ENCODE data around the gene HOXD9. TPM values are rescaled to one million over a fixed set of nuclear protein-coding genes. Genes with fewer than 3 reads are reported as not detected.
A peak's percentile ranks its signal among the peaks of the same experiment; 100 is the strongest.

Gene HOXD9
- total RNA-seq, 2 experiments from 2014 or later, result not detected

DNA sequence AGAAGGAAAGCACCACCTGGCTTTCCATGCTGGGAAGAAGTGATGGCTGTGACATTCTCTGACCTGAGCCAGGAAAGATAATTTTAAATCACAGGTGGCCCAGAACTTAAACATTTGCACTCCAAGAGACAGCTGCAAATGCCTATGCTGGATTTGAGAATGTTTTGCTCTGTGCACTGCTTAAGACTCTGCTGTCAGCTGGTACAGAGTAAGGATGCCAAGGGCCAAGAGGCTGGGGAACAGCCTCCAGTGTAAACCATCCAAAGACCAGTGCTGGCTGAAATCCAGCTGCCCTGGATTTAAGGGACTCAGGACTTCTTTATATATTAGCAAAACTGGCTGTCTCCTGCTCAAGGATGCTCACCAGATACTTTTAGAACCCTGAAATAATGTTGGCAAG lies 10.9 kb downstream of the HOXD9 start:
- CTCF ChIA-PET, result interaction anchor here (0.6 to 2.9 kb wide), 3 partner anchors 17 to 322 kb away, joined by 3 to 11 read pairs (median 3); no protein-coding TSS in a partner anchor
- H3K9me3 Mint-ChIP-seq, result peaks cover 2% of the 10 kb centered on the region
- peaks cover 2% of the 10 kb centered on the region for H3K36me3 Mint-ChIP-seq (ENCODE audit: low read depth)
- H3K4me3 Mint-ChIP-seq, result no peak overlapping the region
- peaks cover 27% of the 10 kb centered on the region for H3K4me1 Mint-ChIP-seq (ENCODE audit: low read depth)
- peaks cover 79% of the 10 kb centered on the region for H3K27me3 Mint-ChIP-seq (ENCODE audit: low read depth)
- DNase-seq, result no peak
- intact Hi-C loops (cut with micrococcal nuclease), result loop anchor here (2.0 to 5.0 kb wide), 2 partner anchors 25 to 39 kb away; no protein-coding TSS in a partner anchor
- no peak overlapping the region for H3K27ac Mint-ChIP-seq

DNA sequence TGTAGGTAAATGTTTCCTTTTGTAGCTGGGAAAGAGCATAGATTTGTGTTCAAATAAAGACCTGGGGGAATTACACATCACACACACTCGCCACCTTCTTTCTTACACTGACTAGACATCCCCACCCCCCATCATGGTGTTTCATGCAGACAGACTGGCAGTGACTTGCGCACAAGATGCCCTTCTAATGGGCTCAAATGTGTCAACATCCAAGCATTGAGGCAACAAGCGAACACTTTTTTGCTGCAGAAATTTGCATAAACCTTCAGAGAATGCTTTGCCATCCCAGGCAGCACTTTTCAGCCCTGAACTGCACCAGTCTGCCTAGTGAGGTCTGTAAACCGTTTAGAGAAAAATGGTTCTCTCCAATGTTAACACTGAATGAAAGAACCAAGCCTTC lies 11.5 kb downstream of the HOXD9 start:
- CTCF ChIA-PET, result interaction anchor here (0.6 to 2.9 kb wide), 2 partner anchors 17 to 321 kb away, joined by 3 to 11 read pairs; no protein-coding TSS in a partner anchor
- Mint-ChIP-seq H3K9me3 (peaks cover 5% of the 10 kb centered on the region), H3K36me3 (ENCODE audit: low read depth) (peaks cover 3% of the 10 kb centered on the region), H3K4me3 (no peak overlapping the region), H3K27ac (no peak overlapping the region), H3K27me3 (ENCODE audit: low read depth) (peaks cover 81% of the 10 kb centered on the region), H3K4me1 (ENCODE audit: low read depth) (peaks cover 24% of the 10 kb centered on the region)
- intact Hi-C loops (cut with micrococcal nuclease), result loop anchor here (5.0 kb wide), 1 partner anchor 38 kb away; no protein-coding TSS in a partner anchor
- no peak for DNase-seq

DNA sequence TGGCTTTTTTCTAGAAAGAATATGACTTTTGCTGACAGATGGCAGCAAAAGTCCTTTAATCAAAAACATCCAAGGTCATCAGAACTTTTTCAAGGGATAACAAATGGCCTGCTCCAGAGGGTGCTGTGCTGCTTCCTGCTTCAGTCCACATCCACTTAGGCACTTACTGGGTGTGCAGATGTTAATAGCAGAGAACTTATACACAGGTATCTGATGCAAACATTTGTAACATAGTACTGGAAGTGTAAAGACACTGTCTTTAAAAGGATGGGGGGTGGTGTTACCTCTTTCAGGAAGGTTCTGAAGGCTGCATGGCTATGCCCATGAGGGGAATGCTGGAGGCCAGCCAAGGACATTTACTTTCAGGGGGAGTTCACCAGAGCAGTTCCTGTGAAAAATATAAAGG lies 12.5 kb downstream of the HOXD9 start:
- Mint-ChIP-seq H3K4me3 (no peak overlapping the region), H3K9me3 (peaks cover 5% of the 10 kb centered on the region), H3K4me1 (ENCODE audit: low read depth) (peaks cover 29% of the 10 kb centered on the region), H3K27me3 (ENCODE audit: low read depth) (peaks cover 87% of the 10 kb centered on the region), H3K27ac (no peak overlapping the region), H3K36me3 (ENCODE audit: low read depth) (peaks cover 3% of the 10 kb centered on the region)
- DNase-seq, result no peak
- CTCF ChIA-PET, result no interaction called here
- intact Hi-C loops (cut with micrococcal nuclease), result no loop called here

DNA sequence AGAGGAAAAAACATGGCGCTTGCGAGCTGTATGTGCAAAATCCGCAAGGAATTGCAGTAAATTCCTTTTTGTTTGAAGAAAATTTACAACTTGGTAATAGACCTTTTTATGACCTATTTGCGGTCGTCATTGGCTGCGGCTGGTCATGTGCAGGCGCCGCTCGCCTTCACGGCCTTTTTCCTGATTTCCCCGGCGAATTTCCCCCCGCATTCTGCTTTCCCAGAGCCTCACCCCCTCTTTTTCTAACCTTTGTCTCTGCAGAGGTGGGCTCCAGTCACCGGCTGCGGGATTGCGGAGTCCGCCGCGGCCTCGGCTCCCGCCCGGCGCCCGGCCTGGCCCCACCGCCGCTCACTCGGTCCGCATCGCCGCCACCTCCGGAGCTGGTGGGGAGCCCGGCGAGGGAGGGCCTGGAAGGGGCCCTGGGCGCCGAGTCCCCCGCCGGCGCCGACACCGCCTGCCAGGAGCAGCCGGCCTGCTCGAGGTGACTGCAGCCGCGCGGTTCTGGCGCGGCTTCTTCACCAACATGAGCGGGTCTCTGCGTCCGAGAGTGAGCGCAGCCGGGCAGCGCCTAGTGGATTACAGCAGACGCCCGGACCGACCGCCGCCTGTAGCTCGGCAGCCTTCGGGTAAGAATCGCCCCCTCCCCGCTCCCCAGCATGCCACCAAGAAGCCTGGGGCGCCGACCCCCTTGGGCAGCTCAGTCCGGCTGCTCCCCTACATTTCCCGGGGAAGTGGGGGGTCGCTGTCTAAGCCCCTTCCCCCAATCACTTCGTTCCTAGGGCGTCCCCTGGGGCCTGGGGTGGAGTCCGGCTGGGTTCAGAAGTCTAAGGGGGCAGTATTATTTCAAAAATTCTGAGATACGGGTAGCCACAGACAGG lies 14.1 kb downstream of the HOXD9 start:
- intact Hi-C loops (cut with micrococcal nuclease), result no loop called here
- peaks cover 32% of the 10 kb centered on the region for H3K4me1 Mint-ChIP-seq (ENCODE audit: low read depth)
- peaks cover 3% of the 10 kb centered on the region for H3K36me3 Mint-ChIP-seq (ENCODE audit: low read depth)
- CTCF ChIA-PET, result interaction anchor here (0.7 to 4.0 kb wide), 3 partner anchors 9 to 515 kb away, joined by 3 to 24 read pairs (median 3); no protein-coding TSS in a partner anchor
- H3K27ac Mint-ChIP-seq, result no peak overlapping the region
- H3K4me3 Mint-ChIP-seq, result peak overlapping the region; percentile 36
- H3K27me3 Mint-ChIP-seq (ENCODE audit: low read depth), result peaks cover 85% of the 10 kb centered on the region
- DNase-seq, result no peak
- H3K9me3 Mint-ChIP-seq, result peaks cover 5% of the 10 kb centered on the region

DNA sequence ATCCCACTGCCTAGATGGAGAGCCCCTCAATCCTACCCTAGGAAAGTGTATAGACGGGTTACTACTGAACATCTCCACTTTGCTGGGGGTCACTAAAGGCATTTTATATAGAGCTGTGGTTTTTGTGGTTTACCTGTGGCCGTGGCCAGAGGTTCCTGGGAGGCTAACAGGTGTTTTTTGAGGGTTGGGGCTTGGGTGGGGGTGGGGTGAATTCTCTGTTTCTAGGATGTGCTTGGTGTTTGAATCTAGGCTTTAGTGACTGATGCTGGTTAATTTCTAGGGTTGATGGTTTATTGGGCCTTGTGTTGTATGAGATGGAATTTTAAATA lies 14.7 kb downstream of the HOXD9 start:
- Mint-ChIP-seq H3K27me3 (ENCODE audit: low read depth) (peaks cover 87% of the 10 kb centered on the region), H3K4me3 (no peak overlapping the region)
- CTCF ChIA-PET, result interaction anchor here (0.8 to 5.3 kb wide), 3 partner anchors 10 to 317 kb away, joined by 3 to 93 read pairs (median 24); no protein-coding TSS in a partner anchor

DNA sequence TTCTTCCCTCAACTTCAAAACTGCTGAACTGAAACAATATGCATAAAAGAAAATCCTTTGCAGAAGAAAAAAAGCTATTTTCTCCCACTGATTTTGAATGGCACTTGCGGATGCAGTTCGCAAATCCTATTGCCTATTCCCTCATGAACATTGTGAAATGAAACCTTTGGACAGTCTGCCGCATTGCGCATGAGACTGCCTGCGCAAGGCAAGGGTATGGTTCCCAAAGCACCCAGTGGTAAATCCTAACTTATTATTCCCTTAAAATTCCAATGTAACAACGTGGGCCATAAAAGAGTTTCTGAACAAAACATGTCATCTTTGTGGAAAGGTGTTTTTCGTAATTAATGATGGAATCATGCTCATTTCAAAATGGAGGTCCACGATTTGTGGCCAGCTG lies 15.4 kb downstream of the HOXD9 start:
- no peak for DNase-seq
- intact Hi-C loops (cut with micrococcal nuclease), result loop anchor here (1.0 kb wide), 1 partner anchor 8 kb away; no protein-coding TSS in a partner anchor
- Mint-ChIP-seq H3K4me3 (no peak overlapping the region), H3K36me3 (ENCODE audit: low read depth) (peaks cover 3% of the 10 kb centered on the region), H3K4me1 (ENCODE audit: low read depth) (peaks cover 26% of the 10 kb centered on the region), H3K27ac (no peak overlapping the region), H3K27me3 (ENCODE audit: low read depth) (peaks cover 86% of the 10 kb centered on the region), H3K9me3 (peaks cover 5% of the 10 kb centered on the region)
- CTCF ChIA-PET, result interaction anchor here (0.6 to 5.3 kb wide), 6 partner anchors 11 to 416 kb away, joined by 4 to 93 read pairs (median 9); no protein-coding TSS in a partner anchor

More for the DNA sequence above, 14.7 kb downstream of the HOXD9 start:
- Mint-ChIP-seq H3K9me3 (peaks cover 5% of the 10 kb centered on the region), H3K27ac (no peak overlapping the region), H3K4me1 (ENCODE audit: low read depth) (peaks cover 29% of the 10 kb centered on the region), H3K36me3 (ENCODE audit: low read depth) (peaks cover 3% of the 10 kb centered on the region)
- intact Hi-C loops (cut with micrococcal nuclease), result no loop called here
- no peak for DNase-seq

DNA sequence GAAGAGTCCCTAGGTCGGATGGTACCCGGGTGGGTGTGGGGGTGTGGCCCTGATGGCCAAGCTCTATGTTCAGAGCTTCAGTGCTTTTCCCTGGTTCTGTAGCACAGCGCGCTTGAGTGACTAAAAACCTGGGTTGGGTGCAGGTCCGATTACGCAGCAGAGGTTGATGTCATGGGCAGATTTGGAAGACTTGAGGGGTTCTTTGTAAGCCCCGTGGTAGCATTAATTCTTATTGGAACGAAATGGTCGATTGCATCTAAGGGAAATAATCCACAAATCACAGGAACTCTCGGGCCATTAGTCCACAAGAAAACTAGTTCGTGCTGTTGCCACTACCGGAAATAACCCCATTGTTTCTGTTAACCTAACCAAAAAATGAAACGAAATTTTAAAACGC lies 16.0 kb downstream of the HOXD9 start:
- no peak for DNase-seq
- CTCF ChIA-PET, result interaction anchor here (0.9 to 5.3 kb wide), 8 partner anchors 9 to 416 kb away, joined by 3 to 93 read pairs (median 7); no protein-coding TSS in a partner anchor
- intact Hi-C loops (cut with micrococcal nuclease), result loop anchor here (1.0 kb wide), 1 partner anchor 8 kb away; no protein-coding TSS in a partner anchor
- Mint-ChIP-seq H3K9me3 (peaks cover 5% of the 10 kb centered on the region), H3K36me3 (ENCODE audit: low read depth) (peaks cover 3% of the 10 kb centered on the region), H3K4me1 (ENCODE audit: low read depth) (peaks cover 26% of the 10 kb centered on the region), H3K4me3 (no peak overlapping the region), H3K27ac (no peak overlapping the region), H3K27me3 (ENCODE audit: low read depth) (peaks cover 86% of the 10 kb centered on the region)

DNA sequence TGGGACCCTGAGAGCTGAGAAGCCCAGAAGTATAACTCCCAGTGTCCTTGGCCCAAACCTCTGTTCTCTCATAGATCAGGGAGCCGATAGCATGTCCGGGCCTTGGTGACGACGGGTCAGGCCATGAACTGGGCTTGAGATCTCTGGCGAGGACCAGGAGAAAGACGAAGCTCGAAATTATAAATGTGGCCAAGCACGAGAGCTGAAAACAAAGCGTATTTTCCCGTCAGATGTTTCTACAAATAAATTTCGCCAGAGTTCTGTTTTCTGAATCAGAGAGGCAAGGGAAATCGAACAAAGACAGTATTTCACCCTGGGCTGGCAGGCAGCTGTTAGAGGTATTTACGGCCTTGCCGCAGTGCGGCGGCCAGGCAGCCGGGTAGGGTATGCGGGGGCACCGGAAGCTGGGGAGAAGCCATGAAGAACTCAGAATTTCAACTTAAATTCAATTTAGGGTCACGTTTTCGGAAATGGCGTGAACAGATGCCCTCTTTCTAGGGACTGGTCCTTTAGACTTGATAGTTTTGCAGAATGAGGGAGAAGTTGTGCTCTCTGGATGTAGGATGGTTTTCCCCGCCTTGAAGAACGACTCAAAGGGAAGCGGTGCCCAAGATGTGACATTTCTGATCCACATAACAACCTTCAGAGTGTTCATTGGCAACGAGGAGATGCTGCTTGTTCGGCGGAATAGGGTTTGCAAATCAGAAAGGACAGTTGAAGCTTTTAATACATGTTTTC lies 16.6 kb downstream of the HOXD9 start:
- peaks cover 3% of the 10 kb centered on the region for H3K36me3 Mint-ChIP-seq (ENCODE audit: low read depth)
- DNase-seq, result no peak
- H3K27me3 Mint-ChIP-seq (ENCODE audit: low read depth), result peaks cover 85% of the 10 kb centered on the region
- CTCF ChIA-PET, result interaction anchor here (0.7 to 5.3 kb wide), 13 partner anchors 9 to 515 kb away, joined by 3 to 93 read pairs (median 5); no protein-coding TSS in a partner anchor
- no peak overlapping the region for H3K27ac Mint-ChIP-seq
- H3K4me1 Mint-ChIP-seq (ENCODE audit: low read depth), result peaks cover 26% of the 10 kb centered on the region
- no peak overlapping the region for H3K4me3 Mint-ChIP-seq
- intact Hi-C loops (cut with micrococcal nuclease), result loop anchor here (1.0 kb wide), 1 partner anchor 9 kb away; no protein-coding TSS in a partner anchor
- peaks cover 5% of the 10 kb centered on the region for H3K9me3 Mint-ChIP-seq

DNA sequence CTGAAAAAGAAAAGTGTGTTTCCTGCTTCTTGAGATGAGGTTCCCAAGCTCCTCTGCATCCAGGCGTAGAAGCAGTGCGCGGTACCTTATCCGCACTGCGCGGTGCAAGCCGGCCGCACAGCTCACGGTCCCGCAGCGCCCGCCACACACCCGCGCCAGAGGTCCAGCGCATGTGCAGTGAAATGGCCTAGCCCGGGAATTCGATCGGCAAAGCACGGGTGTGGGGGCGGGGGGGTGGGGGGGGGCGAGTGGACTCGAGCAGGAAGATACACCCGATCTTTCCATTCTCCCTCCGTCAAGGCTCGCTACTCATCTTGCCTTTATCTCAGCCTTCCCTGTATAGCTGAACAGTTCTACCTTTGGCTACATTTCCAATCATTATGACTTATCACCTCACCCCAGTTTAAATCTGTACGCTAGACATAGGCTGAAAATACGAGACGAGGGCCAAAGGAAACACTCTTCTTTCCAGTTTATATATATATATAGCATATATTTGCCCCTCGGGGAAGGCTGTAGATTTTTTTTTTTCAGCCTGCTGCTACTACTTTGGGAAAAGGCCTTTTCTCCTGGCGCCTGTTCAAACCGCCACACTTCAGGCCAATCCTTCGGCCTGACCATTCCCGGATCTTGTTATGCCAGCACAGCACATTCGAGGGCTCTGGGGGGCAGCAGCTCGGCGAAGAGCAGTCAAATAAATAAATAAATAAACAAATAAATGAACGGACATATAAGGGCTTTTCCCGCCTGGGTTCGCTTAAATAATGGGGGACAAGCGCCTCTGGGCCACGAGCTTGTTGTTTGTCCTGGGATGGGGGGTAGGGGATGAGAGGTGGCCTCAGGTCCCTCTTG lies 17.4 kb downstream of the HOXD9 start:
- H3K27ac Mint-ChIP-seq, result no peak overlapping the region
- peaks cover 83% of the 10 kb centered on the region for H3K27me3 Mint-ChIP-seq (ENCODE audit: low read depth)
- peaks cover 3% of the 10 kb centered on the region for H3K36me3 Mint-ChIP-seq (ENCODE audit: low read depth)
- intact Hi-C loops (cut with micrococcal nuclease), result loop anchor here (1.0 kb wide), 5 partner anchors 193 to 512 kb away; no protein-coding TSS in a partner anchor
- H3K4me1 Mint-ChIP-seq (ENCODE audit: low read depth), result peaks cover 26% of the 10 kb centered on the region
- CTCF ChIA-PET, result interaction anchor here (0.6 to 5.3 kb wide), 29 partner anchors 8 to 1008 kb away, joined by 3 to 93 read pairs (median 5); partner anchors contain the start of gene HOXD4
- DNase-seq, result no peak
- H3K9me3 Mint-ChIP-seq, result peaks cover 5% of the 10 kb centered on the region
- H3K4me3 Mint-ChIP-seq, result no peak overlapping the region

DNA sequence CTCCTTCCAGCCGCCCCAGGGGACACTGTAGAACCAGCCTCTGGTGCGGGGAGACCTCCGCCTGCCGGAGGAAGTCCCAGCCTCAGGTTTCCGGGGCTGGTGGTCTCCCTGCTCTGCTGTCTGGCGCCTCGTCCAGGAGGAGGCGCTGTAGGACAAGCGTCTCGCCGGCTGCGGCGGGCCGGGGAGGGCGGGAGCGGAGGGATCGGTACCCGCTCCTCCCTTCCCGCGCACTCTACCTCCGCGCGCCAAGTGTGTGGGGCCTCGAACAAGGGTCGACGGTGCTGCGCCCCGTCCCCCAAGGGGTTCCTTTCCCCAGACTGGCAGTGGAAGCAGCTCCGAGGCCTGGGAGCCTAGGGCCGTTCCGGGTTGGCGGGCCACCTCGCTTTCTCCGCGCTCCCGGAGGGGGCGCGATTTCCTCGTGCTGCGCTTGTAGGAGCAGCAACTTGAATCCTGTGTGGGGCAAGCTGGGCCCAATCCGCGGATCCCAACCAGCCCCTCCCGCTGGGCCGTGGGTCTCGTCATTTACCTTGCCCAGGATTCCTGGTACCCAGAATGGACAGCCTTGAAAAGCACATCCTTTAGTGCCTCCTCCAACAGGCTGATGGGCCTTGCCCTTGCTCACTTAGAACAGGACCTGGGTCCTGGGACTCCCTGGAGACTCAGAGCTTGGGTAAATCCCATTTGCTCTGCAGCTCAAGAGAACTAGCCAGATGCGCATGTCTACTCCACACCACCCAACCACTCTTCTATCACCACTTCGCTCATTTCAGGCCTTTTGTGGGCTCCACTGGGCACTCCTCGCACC lies 18.2 kb downstream of the HOXD9 start:
- peak; percentile 74 for DNase-seq
- intact Hi-C loops (cut with micrococcal nuclease), result loop anchor here (1.0 kb wide), 5 partner anchors 193 to 512 kb away; no protein-coding TSS in a partner anchor
- Mint-ChIP-seq H3K36me3 (ENCODE audit: low read depth) (peaks cover 3% of the 10 kb centered on the region), H3K9me3 (peaks cover 5% of the 10 kb centered on the region), H3K4me1 (ENCODE audit: low read depth) (peaks cover 21% of the 10 kb centered on the region), H3K27me3 (ENCODE audit: low read depth) (peaks cover 83% of the 10 kb centered on the region), H3K4me3 (peak overlapping the region; percentile 42), H3K27ac (no peak overlapping the region)
- CTCF ChIA-PET, result interaction anchor here (0.5 to 5.3 kb wide), 35 partner anchors 10 to 1489 kb away, joined by 3 to 93 read pairs (median 5); partner anchors contain the start of gene HOXD4

Data from activated naive CD4-positive, alpha-beta T cell treated with anti-CD3 and anti-CD28 coated beads for 36 hours (primary cell).